ENCODE measurements around the gene LASP1. TPM values are rescaled to one million over a fixed set of nuclear protein-coding genes. Genes with fewer than 3 reads are reported as not detected.

LASP1 gene
- polyA plus RNA-seq, 4 donors, result 152 to 296 (median 235) TPM

DNA sequence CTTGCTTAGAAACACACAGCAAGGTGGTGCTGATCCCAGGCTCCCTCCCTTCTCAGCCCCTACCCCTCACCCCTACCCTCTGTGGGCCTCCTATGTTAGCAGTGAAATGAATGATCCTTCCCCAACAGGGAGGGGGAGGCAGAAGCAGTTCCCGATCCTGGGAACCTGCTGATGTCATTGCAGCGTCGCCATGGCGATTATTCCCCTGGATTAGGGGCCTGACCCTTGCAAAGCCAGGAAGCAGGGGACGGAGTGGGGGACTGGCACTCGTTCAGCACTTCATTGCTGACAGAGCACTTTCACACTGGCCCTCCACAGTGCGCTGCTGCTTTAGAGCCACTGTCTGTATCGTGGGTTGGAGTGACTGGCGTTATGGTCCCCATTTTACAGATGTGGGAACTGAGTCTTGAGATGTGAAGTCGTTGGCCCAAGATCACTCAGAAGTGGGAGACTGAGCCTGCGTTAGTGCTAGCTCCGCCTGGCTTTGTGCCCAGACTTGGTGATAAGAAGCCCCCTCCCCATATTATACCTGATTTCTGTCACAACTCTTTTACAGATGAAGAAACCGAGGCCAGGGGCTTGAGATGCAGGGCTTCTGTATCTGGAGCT lies 26.6 kb downstream of the LASP1 start:
- Histone ChIP-seq H3K4me1 (ENCODE audit: control insufficient read depth in 3 of 3, insufficient read depth in 2 of 3, low read depth in 1 of 3, low read length in 2 of 3) (peaks cover 11 to 48% (median 31%) of the 10 kb centered on the region in 3 donors), H3K27ac (ENCODE audit: low read depth in 1 of 3, low read length in 2 of 3) (peak overlapping the region; percentile 91 to 92 (median 91)), H3K36me3 (ENCODE audit: control insufficient read depth in 3 of 3, insufficient read depth in 2 of 3, low read depth in 1 of 3, low read length in 3 of 3) (peaks cover 10 to 99% (median 13%) of the 10 kb centered on the region in 3 donors), H3K27me3 (ENCODE audit: control insufficient read depth in 3 of 3, insufficient read depth in 3 of 3, low read length in 3 of 3) (no peaks in the 10 kb centered on the region), H3K9me3 (ENCODE audit: control insufficient read depth in 2 of 2, insufficient read depth in 1 of 2, low read depth in 1 of 2, low read length in 1 of 2) (no peaks in the 10 kb centered on the region), H3K4me3 (ENCODE audit: low read depth in 1 of 3, low read length in 3 of 3) (no peak overlapping the region)
- WGBS, 3 donors, result 67 to 78% (median 77%) methylated on average over 13 of the region's 13 CpGs
- FAIRE-seq, result no peak
- no peak for DNase-seq

GRCh38 chr17:38897176-38897575 lies 27.3 kb downstream of the LASP1 start:
- 22 to 35% (median 33%) methylated on average over 6 of the region's 6 CpGs for WGBS, 3 donors
- peaks cover 10 to 99% (median 11%) of the 10 kb centered on the region in 3 donors for H3K36me3 ChIP-seq (ENCODE audit: control insufficient read depth in 3 of 3, insufficient read depth in 2 of 3, low read depth in 1 of 3, low read length in 3 of 3)
- no peaks in the 10 kb centered on the region for H3K9me3 ChIP-seq (ENCODE audit: control insufficient read depth in 2 of 2, insufficient read depth in 1 of 2, low read depth in 1 of 2, low read length in 1 of 2)
- DNase-seq (peak; percentile 66 to 78), FAIRE-seq (no peak)
- H3K4me3 ChIP-seq (ENCODE audit: low read depth in 1 of 3, low read length in 3 of 3), result no peak overlapping the region
- H3K4me1 ChIP-seq (ENCODE audit: control insufficient read depth in 3 of 3, insufficient read depth in 2 of 3, low read depth in 1 of 3, low read length in 2 of 3), result peaks cover 12 to 49% (median 31%) of the 10 kb centered on the region in 3 donors
- H3K27me3 ChIP-seq (ENCODE audit: control insufficient read depth in 3 of 3, insufficient read depth in 3 of 3, low read length in 3 of 3), result no peaks in the 10 kb centered on the region
- peak overlapping the region; percentile 91 to 92 (median 91) for H3K27ac ChIP-seq (ENCODE audit: low read depth in 1 of 3, low read length in 2 of 3)

DNA sequence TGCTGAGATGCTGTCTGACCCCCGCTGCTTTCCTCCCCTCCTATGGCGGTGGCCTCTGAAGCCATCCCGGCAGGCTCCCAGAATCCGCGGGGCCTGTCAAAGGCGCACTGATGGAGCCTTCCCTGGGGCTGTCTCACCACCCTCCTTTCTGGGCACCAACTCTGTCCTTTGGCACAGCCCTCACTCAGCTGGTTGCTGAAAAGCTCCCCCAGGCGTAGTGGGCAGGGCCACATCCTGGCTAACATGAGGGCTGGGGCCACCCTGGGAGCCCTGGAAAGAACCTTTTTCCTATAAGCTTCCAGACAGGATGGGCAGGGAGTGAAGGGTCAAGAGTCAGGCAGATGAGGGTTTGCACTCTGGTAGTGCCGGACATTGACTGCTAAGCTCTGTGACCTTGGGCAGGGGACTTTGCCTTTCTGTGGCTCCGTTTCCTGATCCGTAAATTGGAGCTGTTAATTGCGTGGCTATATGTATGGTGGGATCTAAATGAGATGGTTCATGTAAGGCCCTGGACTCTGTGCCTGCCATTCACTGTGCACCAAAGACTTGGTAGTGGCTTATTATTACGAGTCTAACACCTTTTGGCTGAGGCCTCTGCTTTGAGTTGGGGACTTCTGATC lies 27.9 kb downstream of the LASP1 start:
- H3K4me1 ChIP-seq (ENCODE audit: control insufficient read depth in 3 of 3, insufficient read depth in 2 of 3, low read depth in 1 of 3, low read length in 2 of 3), result peaks cover 9 to 49% (median 31%) of the 10 kb centered on the region in 3 donors
- no peaks in the 10 kb centered on the region for H3K27me3 ChIP-seq (ENCODE audit: control insufficient read depth in 3 of 3, insufficient read depth in 3 of 3, low read length in 3 of 3)
- FAIRE-seq (no peak), DNase-seq (peak in 1 of 2 donors; percentile 74)
- H3K36me3 ChIP-seq (ENCODE audit: control insufficient read depth in 3 of 3, insufficient read depth in 2 of 3, low read depth in 1 of 3, low read length in 3 of 3), result peaks cover 6 to 99% (median 8%) of the 10 kb centered on the region in 3 donors
- no peaks in the 10 kb centered on the region for H3K9me3 ChIP-seq (ENCODE audit: control insufficient read depth in 2 of 2, insufficient read depth in 1 of 2, low read depth in 1 of 2, low read length in 1 of 2)
- H3K27ac ChIP-seq (ENCODE audit: low read depth in 1 of 3, low read length in 2 of 3), result peak overlapping the region; percentile 91 to 92 (median 91)
- H3K4me3 ChIP-seq (ENCODE audit: low read depth in 1 of 3, low read length in 3 of 3), result no peak overlapping the region
- WGBS, 3 donors, result 28 to 53% (median 35%) methylated on average over 12 of the region's 12 CpGs

DNA sequence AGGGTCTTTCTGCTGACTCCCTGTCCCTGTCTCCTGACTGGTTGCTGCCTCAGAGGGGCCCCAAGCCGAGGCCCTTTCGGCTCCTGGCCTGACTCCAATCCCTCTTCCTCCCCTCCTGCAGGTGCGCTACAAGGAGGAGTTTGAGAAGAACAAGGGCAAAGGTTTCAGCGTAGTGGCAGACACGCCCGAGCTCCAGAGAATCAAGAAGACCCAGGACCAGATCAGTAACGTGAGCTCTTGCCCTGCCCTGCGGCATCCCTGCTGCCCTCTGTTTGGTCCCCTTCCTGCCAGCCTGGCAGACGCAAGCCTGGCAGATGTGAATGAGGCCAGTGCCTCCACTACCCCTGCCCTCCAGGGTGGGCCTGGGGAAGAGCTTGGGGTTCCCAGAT lies 28.4 kb downstream of the LASP1 start:
- Histone ChIP-seq H3K4me1 (ENCODE audit: control insufficient read depth in 3 of 3, insufficient read depth in 2 of 3, low read depth in 1 of 3, low read length in 2 of 3) (peaks cover 11 to 49% (median 31%) of the 10 kb centered on the region in 3 donors), H3K9me3 (ENCODE audit: control insufficient read depth in 2 of 2, insufficient read depth in 1 of 2, low read depth in 1 of 2, low read length in 1 of 2) (no peaks in the 10 kb centered on the region), H3K4me3 (ENCODE audit: low read depth in 1 of 3, low read length in 3 of 3) (peak overlapping the region in 2 of 3 donors; percentile 1), H3K36me3 (ENCODE audit: control insufficient read depth in 3 of 3, insufficient read depth in 2 of 3, low read depth in 1 of 3, low read length in 3 of 3) (peaks cover 4 to 99% (median 11%) of the 10 kb centered on the region in 3 donors), H3K27me3 (ENCODE audit: control insufficient read depth in 3 of 3, insufficient read depth in 3 of 3, low read length in 3 of 3) (no peaks in the 10 kb centered on the region), H3K27ac (ENCODE audit: low read depth in 1 of 3, low read length in 2 of 3) (peak overlapping the region; percentile 91 to 92 (median 91))
- DNase-seq, result peak; percentile 92
- no peak for FAIRE-seq
- 2 to 31% (median 8%) methylated on average over 9 of the region's 9 CpGs for WGBS, 3 donors

- FAIRE-seq (no peak), DNase-seq (peak; percentile 87 to 92)
Measured at GRCh38 chr17:38898812-38899348, 29.0 kb downstream of the LASP1 start.

GRCh38 chr17:38899421-38899820 lies 29.6 kb downstream of the LASP1 start:
- Histone ChIP-seq H3K9me3 (ENCODE audit: control insufficient read depth in 2 of 2, insufficient read depth in 1 of 2, low read depth in 1 of 2, low read length in 1 of 2) (no peaks in the 10 kb centered on the region), H3K27ac (ENCODE audit: low read depth in 1 of 3, low read length in 2 of 3) (peak overlapping the region; percentile 91 to 92 (median 91)), H3K27me3 (ENCODE audit: control insufficient read depth in 3 of 3, insufficient read depth in 3 of 3, low read length in 3 of 3) (no peaks in the 10 kb centered on the region), H3K4me3 (ENCODE audit: low read depth in 1 of 3, low read length in 3 of 3) (no peak overlapping the region), H3K4me1 (ENCODE audit: control insufficient read depth in 3 of 3, insufficient read depth in 2 of 3, low read depth in 1 of 3, low read length in 2 of 3) (peaks cover 11 to 49% (median 29%) of the 10 kb centered on the region in 3 donors), H3K36me3 (ENCODE audit: control insufficient read depth in 3 of 3, insufficient read depth in 2 of 3, low read depth in 1 of 3, low read length in 3 of 3) (peaks cover 4 to 94% (median 14%) of the 10 kb centered on the region in 3 donors)
- WGBS, 3 donors, result 58 to 68% (median 66%) methylated on average over 5 of the region's 5 CpGs
- DNase-seq, result no peak
- FAIRE-seq, result no peak

More at GRCh38 chr17:38898812-38899348, 29.0 kb downstream of the LASP1 start:
- Histone ChIP-seq H3K4me3 (ENCODE audit: low read depth in 1 of 3, low read length in 3 of 3) (peak overlapping the region in 2 of 3 donors; percentile 1), H3K27ac (ENCODE audit: low read depth in 1 of 3, low read length in 2 of 3) (peak overlapping the region; percentile 91 to 92 (median 91)), H3K4me1 (ENCODE audit: control insufficient read depth in 3 of 3, insufficient read depth in 2 of 3, low read depth in 1 of 3, low read length in 2 of 3) (peaks cover 11 to 49% (median 29%) of the 10 kb centered on the region in 3 donors), H3K27me3 (ENCODE audit: control insufficient read depth in 3 of 3, insufficient read depth in 3 of 3, low read length in 3 of 3) (no peaks in the 10 kb centered on the region), H3K36me3 (ENCODE audit: control insufficient read depth in 3 of 3, insufficient read depth in 2 of 3, low read depth in 1 of 3, low read length in 3 of 3) (peaks cover 4 to 96% (median 14%) of the 10 kb centered on the region in 3 donors), H3K9me3 (ENCODE audit: control insufficient read depth in 2 of 2, insufficient read depth in 1 of 2, low read depth in 1 of 2, low read length in 1 of 2) (no peaks in the 10 kb centered on the region)
- 29 to 41% (median 30%) methylated on average over 11 of the region's 11 CpGs for WGBS, 3 donors

DNA sequence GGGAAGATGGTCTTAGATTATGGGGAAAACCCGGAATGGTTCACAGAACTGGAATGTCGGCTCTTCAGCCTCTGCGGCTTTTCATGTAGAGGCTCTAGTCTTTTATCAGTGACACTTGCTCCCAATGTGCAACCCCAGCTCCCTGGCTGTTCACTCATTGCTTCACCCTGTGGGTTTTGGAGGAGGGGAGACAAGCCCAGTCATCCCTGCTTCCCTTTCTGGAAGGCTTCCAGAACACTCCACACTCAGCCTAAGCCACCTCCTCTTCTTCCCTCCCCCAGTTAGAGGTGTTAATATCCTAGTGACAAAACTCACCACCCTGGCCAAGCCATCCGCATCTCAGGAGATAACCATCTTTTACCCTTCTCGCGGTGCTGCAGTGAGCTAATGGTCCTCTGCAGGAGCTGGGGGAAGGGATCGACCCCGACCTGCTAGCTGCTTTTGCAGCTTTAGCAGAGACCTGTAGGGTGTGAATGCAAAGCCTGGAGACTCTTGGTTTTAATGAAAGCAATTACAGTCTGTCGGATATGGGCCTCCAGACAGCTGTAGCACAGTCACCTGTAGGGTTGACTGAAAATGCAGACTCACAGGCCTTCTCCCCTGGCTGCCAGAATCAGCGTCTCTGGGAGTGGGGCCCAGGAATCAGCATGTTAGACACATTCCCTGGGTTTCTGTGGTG lies 31.3 kb downstream of the LASP1 start:
- no peak overlapping the region for H3K4me3 ChIP-seq (ENCODE audit: low read depth in 1 of 3, low read length in 3 of 3)
- FAIRE-seq (no peak), DNase-seq (no peak)
- no peaks in the 10 kb centered on the region for H3K27me3 ChIP-seq (ENCODE audit: control insufficient read depth in 3 of 3, insufficient read depth in 3 of 3, low read length in 3 of 3)
- WGBS, 3 donors, result 43 to 59% (median 58%) methylated on average over 10 of the region's 10 CpGs
- no peaks in the 10 kb centered on the region for H3K9me3 ChIP-seq (ENCODE audit: control insufficient read depth in 2 of 2, insufficient read depth in 1 of 2, low read depth in 1 of 2, low read length in 1 of 2)
- H3K27ac ChIP-seq (ENCODE audit: low read depth in 1 of 3, low read length in 2 of 3), result peak overlapping the region in 2 of 3 donors; percentile 22 to 35
- H3K4me1 ChIP-seq (ENCODE audit: control insufficient read depth in 3 of 3, insufficient read depth in 2 of 3, low read depth in 1 of 3, low read length in 2 of 3), result peaks cover 11 to 44% (median 24%) of the 10 kb centered on the region in 3 donors
- H3K36me3 ChIP-seq (ENCODE audit: control insufficient read depth in 3 of 3, insufficient read depth in 2 of 3, low read depth in 1 of 3, low read length in 3 of 3), result peaks cover 6 to 88% (median 14%) of the 10 kb centered on the region in 3 donors

DNA sequence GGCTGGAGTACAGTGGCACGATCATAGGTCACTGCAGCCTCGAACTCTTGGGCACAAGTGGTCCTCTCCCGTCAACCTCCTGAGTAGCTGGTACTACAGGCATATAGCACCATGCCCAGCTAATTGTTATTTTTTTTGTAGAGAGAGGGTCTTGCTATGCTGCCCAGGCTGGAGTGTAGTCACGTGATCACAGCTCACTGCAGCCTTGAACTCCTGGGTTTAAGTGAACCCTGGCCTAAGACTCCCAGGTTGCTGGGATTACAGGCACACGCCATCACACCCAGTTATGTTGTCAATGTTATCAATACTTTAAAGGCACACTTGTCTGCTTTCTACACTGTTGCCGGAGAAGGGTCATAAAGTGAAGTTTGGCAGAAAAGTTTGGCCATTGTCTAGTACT lies 33.5 kb downstream of the LASP1 start:
- Histone ChIP-seq H3K4me1 (ENCODE audit: control insufficient read depth in 3 of 3, insufficient read depth in 2 of 3, low read depth in 1 of 3, low read length in 2 of 3) (peaks cover 8 to 32% (median 13%) of the 10 kb centered on the region in 3 donors), H3K27me3 (ENCODE audit: control insufficient read depth in 3 of 3, insufficient read depth in 3 of 3, low read length in 3 of 3) (no peaks in the 10 kb centered on the region), H3K9me3 (ENCODE audit: control insufficient read depth in 2 of 2, insufficient read depth in 1 of 2, low read depth in 1 of 2, low read length in 1 of 2) (no peaks in the 10 kb centered on the region), H3K36me3 (ENCODE audit: control insufficient read depth in 3 of 3, insufficient read depth in 2 of 3, low read depth in 1 of 3, low read length in 3 of 3) (peaks cover 11 to 88% (median 14%) of the 10 kb centered on the region in 3 donors), H3K4me3 (ENCODE audit: low read depth in 1 of 3, low read length in 3 of 3) (no peak overlapping the region), H3K27ac (ENCODE audit: low read depth in 1 of 3, low read length in 2 of 3) (no peak overlapping the region)
- DNase-seq (no peak), FAIRE-seq (no peak)
- 58 to 84% (median 74%) methylated on average over 6 of the region's 6 CpGs for WGBS, 3 donors
